ENCODE measurements around the gene TTLL10. TPM values are rescaled to one million over a fixed set of nuclear protein-coding genes. Genes with fewer than 3 reads are reported as not detected.

TTLL10 gene
- total and polyA plus RNA-seq, 2 of the 8 experiments (the other 6 are each of a cell fraction or from before 2014, with no cell fraction given): 1.1 to 1.7 TPM

DNA sequence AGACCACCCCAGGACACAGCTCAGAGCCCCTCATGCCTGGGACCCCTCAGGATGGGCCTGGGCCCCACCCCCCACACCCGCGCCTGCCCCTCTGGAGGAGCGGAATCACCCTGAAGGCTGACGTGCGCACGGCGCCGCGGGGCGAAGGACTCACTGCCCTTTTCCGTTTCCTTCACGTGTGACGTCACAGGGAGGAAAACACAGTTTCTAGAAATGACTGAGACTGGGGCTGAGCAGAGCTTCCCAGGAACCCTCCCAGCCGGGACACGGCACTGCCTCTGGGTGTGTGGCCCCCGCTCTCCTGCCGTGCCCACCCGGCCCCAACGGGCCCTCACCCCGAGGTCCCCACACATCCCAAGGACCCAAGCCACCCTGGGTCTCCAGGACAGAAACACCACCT is 45.7 kb downstream of the TTLL10 start:
- H3K4me1 ChIP-seq (replicated peaks in 1 of 4; ENCODE audit: control insufficient read depth in 3 of 4, insufficient read depth in 4 of 4, low read length in 3 of 4): no peaks in the 10 kb centered on the region; a peak in 1 of 7 replicates
- no peak overlapping the region for H2BK15ac ChIP-seq (ENCODE audit: low read length)
- H4K8ac ChIP-seq (ENCODE audit: extremely low read depth, insufficient read depth, low read length): peak overlapping the region; percentile 51
- H2AFZ ChIP-seq (ENCODE audit: low read length): no peak overlapping the region
- H2BK120ac ChIP-seq (replicated peaks; ENCODE audit: low read depth, low read length): no peak overlapping the region
- no peak overlapping the region for H2BK20ac ChIP-seq (ENCODE audit: low read length)
- H3K4me2 ChIP-seq (ENCODE audit: insufficient read depth in 1 of 2, low read depth in 2 of 2, low read length in 2 of 2): no peak overlapping the region
- H3K27me3 ChIP-seq (replicated peaks in 1 of 4; ENCODE audit: control insufficient read depth in 3 of 4, extremely low read depth in 1 of 4, insufficient read depth in 3 of 4, low read length in 3 of 4): no peaks in the 10 kb centered on the region
- peaks cover 5% of the 10 kb centered on the region; the same call in 1 of the 2 replicates for H3K79me1 ChIP-seq (ENCODE audit: low read depth, low read length)
- no peaks in the 10 kb centered on the region for H3K23me2 ChIP-seq (ENCODE audit: low read depth, low read length)
- H3K36me3 ChIP-seq (ENCODE audit: control insufficient read depth in 2 of 4, insufficient read depth in 4 of 4, low read length in 3 of 4): peaks cover 2 to 36% (median 16%) of the 10 kb centered on the region in 4 experiments; a peak in 7 of 8 replicates
- DNase-seq (ENCODE audit: low read depth in 1 of 2, low spot score in 2 of 2) (no peak), FAIRE-seq (no peak)
- WGBS, 2 experiments (ENCODE audit: extremely low coverage in 1 of 2, insufficient coverage in 1 of 2, insufficient read length in 1 of 2, insufficient replicate concordance in 2 of 2, low coverage in 1 of 2, low lambda C conversion rate in 2 of 2, missing lambda C conversion rate in 1 of 2): 93% methylated on average over 16 of the region's 20 CpGs; no CpG with 5 or more reads in 1 of the 2 experiments
- H3K9me3 ChIP-seq (ENCODE audit: insufficient read depth in 2 of 2, low read depth in 1 of 2, low read length in 1 of 2): no peaks in the 10 kb centered on the region
- H3K79me2 ChIP-seq (ENCODE audit: control insufficient read depth in 1 of 2, insufficient read depth in 2 of 2, low read length in 2 of 2): no peaks in the 10 kb centered on the region
- H3K14ac ChIP-seq (ENCODE audit: insufficient read length): no peak overlapping the region
- peaks cover 3 to 14% of the 10 kb centered on the region in 2 experiments for H4K20me1 ChIP-seq (replicated peaks in 1 of 2; ENCODE audit: control insufficient read depth in 1 of 2, insufficient read depth in 2 of 2, low read length in 2 of 2)
- H3K27ac ChIP-seq (ENCODE audit: low read depth, low read length): no peak overlapping the region
- no peak overlapping the region for H3K23ac ChIP-seq (ENCODE audit: insufficient read length)
- no peak overlapping the region for H4K5ac ChIP-seq (ENCODE audit: insufficient read length, low read depth, low read length)
- no peak overlapping the region for H2AK5ac ChIP-seq (ENCODE audit: low read depth, low read length)
- no peak overlapping the region for H2BK12ac ChIP-seq (ENCODE audit: low read depth, low read length)
- H3K9ac ChIP-seq (replicated peaks in 1 of 4; ENCODE audit: extremely low read depth in 1 of 4, low read depth in 3 of 4, low read length in 3 of 4): no peak overlapping the region
- POLR2A ChIA-PET (ENCODE audit: partially characterized antibody): no interaction called here
- H4K91ac ChIP-seq (replicated peaks; ENCODE audit: insufficient read length, low read length): no peak overlapping the region
- H3K56ac ChIP-seq (replicated peaks; ENCODE audit: insufficient read length, low read depth, low read length): no peak overlapping the region
- H3K18ac ChIP-seq (ENCODE audit: extremely low read depth, low read length): no peak overlapping the region
- no peak overlapping the region for H2BK5ac ChIP-seq (ENCODE audit: low read depth, low read length)
- CTCF ChIA-PET (ENCODE audit: partially characterized antibody): interaction anchor here (1.1 to 2.3 kb wide), 3 partner anchors 12 to 97 kb away, joined by 3 to 9 read pairs (median 3); no protein-coding TSS in a partner anchor
- H3K4me3 ChIP-seq (ENCODE audit: extremely low read depth in 1 of 4, insufficient read depth in 2 of 4, low read depth in 3 of 4, low read length in 4 of 4): no peak overlapping the region
- no peak overlapping the region for H3K4ac ChIP-seq (replicated peaks; ENCODE audit: insufficient read length, low read depth, low read length)
- TF ChIP-seq RXRA (IDR thresholded peaks at IDR 0.05; ENCODE audit: insufficient read depth, low read depth, low read length) (no peak), SIN3A (conservative IDR thresholded peaks at IDR 0.05 in 1 of 2, IDR thresholded peaks at IDR 0.05 in 1 of 2; ENCODE audit: low read depth in 1 of 2, low read length in 2 of 2) (no peak), BRCA1 (IDR thresholded peaks at IDR 0.05; ENCODE audit: low read depth, low read length) (no peak), RAD21 (IDR thresholded peaks at IDR 0.05 in 1 of 2, conservative IDR thresholded peaks at IDR 0.05 in 1 of 2; ENCODE audit: low read depth in 2 of 2, low read length in 2 of 2) (no peak), PHF8 (conservative IDR thresholded peaks at IDR 0.05; ENCODE audit: low read depth, low read length) (no peak), SRF (IDR thresholded peaks at IDR 0.05; ENCODE audit: low read depth, low read length) (no peak), BCL11A (IDR thresholded peaks at IDR 0.05; ENCODE audit: low read depth in 2 of 2, low read length in 2 of 2) (no peak), TCF12 (IDR thresholded peaks at IDR 0.05; ENCODE audit: low read depth, low read length) (no peak), KDM1A (IDR thresholded peaks at IDR 0.05; ENCODE audit: borderline replicate concordance, low read length) (no peak)
- TF ChIP-seq, protein P1, sequence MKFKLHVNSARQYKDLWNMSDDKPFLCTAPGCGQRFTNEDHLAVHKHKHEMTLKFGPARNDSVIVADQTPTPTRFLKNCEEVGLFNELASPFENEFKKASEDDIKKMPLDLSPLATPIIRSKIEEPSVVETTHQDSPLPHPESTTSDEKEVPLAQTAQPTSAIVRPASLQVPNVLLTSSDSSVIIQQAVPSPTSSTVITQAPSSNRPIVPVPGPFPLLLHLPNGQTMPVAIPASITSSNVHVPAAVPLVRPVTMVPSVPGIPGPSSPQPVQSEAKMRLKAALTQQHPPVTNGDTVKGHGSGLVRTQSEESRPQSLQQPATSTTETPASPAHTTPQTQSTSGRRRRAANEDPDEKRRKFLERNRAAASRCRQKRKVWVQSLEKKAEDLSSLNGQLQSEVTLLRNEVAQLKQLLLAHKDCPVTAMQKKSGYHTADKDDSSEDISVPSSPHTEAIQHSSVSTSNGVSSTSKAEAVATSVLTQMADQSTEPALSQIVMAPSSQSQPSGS (IDR thresholded peaks at IDR 0.05; ENCODE audit: low read length): no peak
- TF ChIP-seq, protein P2, sequence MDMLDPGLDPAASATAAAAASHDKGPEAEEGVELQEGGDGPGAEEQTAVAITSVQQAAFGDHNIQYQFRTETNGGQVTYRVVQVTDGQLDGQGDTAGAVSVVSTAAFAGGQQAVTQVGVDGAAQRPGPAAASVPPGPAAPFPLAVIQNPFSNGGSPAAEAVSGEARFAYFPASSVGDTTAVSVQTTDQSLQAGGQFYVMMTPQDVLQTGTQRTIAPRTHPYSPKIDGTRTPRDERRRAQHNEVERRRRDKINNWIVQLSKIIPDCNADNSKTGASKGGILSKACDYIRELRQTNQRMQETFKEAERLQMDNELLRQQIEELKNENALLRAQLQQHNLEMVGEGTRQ (IDR thresholded peaks at IDR 0.05; ENCODE audit: low read length): no peak

Measured in H1 (cell line).